ENCODE measurements around the gene PLXNB3.
"Not testable (repeated sequence)": the region's sequence is repeated elsewhere in the genome, so short reads cannot be mapped to it uniquely, and the experiment has no call there.

The PLXNB3 gene

DNA sequence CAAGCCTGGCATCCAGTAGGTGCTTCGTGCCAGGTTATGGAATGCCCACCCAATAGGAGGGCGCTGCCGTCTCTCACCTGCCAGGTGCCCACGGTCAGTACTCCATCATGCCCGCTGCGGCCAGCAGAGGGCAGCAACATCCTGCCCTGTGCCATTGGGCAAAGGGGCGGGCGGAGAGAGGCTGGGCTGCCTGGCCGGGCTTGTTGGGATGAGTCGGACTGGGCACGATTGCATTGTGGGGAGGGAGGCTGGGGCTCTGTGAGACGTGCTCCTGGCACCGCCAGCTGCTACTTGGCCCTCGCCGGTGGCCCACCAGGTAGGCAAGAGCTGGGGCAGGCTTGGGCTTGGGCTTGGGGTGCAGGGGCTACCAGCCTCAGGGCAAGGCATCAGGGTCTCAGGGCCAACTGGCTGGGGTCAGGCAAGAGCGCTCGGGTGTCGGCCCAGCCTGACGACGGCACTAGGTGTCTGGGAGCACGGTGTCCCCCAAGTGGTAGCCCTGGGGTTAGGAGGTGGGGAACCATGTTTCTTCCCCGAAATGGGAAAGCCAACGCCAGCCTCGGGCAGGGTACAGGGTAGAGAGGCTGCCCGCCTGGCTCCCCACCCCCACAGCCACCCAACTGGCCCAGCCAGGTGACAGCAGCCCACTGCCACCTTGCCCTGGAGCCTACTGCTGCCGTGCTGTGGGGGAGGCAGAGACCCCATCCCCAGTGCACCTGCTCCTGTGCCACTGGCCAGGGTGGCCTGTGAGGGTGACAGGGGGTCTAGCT lies at the start of gene PLXNB3:
Gene PLXNB3 (plus strand): TSS at position 261 of the 767 bp plus-strand sequence. CDS start 1,287 bp downstream, outside the sequence.
- DNase-seq: peak; percentile 67

DNA sequence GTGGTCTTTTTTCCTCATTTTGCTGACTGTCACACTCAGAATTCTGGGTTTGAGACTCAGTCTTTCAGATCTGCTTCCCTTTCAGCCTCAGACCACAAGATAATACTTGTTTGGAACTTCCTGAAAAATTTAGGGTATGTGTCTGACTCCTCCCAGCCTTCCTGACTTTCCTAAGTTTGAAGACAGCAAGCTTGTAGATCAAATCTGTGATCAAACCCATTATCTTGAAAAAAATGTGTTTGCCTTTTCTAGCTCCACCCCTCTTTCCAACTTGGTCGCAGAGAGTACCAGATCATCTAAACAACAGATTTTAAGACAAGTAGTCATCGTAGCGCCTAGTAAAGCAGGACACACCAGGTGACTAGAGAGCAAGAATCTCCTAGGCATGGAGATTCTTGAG lies 49.8 kb upstream of the PLXNB3 start:
- no peak for DNase-seq

DNA sequence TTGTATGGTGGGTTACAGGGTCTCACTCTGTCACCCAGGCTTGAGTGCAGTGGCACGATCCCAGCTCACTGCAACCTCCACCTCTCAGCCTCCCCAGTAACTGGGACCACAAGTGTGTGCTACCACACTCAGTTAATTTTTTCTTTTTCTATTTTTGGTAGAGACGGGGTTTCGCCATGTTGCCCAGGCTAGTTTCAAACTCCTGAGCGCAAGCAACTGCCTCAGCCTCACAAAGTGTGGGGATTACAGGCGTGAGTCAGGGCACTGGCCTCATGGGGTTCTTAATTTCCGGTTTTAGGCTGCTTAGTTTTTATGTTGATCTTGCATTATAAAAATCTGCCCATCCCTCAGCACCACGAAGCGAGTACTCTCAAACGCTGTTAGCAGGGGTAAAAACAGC lies 46.6 kb upstream of the PLXNB3 start:
- no peak for DNase-seq

DNA sequence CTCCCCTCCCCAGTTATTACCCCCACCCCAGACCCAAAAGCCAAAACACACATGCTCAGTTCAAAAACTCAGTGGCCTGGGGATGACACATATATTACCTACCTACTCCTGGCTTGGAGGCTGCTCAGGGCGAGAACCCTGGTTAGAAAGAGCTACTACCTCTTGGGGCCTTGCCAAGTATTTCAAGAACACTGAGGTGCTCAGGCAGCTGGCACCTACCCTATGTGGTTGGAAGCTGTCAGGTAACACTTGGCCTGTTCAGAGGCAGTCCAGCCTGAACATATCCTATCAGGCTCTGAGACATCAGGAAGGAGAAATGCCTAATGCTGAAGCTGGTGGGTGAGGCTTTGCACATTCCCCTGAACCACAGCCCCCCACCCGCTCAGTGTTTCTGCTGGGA lies 44.8 kb upstream of the PLXNB3 start:
- no peak for DNase-seq

- no peak for DNase-seq
Measured at GRCh38 chrX:153719701-153720100, 44.3 kb upstream of the PLXNB3 start.

- no peak for DNase-seq
Measured at GRCh38 chrX:153722704-153723350, 41.2 kb upstream of the PLXNB3 start.

- DNase-seq: peak; percentile 70
Measured at GRCh38 chrX:153723351-153724251, 40.4 kb upstream of the PLXNB3 start.

DNA sequence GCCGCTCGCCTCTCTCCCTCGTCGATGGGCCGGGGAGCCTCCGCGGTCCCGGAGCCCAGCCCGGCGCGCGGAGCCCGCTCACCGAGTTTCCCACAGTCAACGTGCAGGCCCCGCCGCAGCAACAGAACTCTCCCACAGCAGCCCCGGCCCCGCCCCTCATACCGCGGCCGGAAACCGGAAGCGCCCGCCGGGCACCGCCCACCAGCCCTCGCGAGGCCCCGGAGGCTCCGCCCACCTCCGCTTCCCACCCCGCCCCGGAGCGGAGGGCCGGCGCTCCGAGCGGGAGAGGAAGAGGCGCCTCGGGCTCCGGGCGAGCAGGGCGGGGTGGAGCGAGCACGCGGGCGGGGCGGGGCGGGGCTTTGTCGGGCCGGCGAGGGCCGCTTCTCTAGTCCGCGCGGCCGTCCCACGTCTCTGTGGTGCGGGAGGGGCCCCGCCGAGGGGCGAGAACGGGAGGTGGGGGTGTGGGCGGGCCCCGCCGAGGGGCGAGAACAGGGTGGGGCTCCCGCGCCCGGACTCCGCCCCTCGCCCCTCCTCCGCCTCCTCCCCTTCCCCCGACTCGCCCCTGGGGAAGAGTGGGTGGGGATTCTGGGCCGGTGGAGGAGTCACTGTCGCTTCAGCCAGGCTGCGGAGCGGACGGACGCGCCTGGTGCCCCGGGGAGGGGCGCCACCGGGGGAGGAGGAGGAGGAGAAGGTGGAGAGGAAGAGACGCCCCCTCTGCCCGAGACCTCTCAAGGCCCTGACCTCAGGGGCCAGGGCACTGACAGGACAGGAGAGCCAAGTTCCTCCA lies 39.6 kb upstream of the PLXNB3 start, which contains the start of the genes ABCD1 and BCAP31:
Gene ABCD1 (plus strand): TSS at position 605 of the 787 bp plus-strand sequence. CDS start 411 bp downstream, outside the sequence.
Gene BCAP31 (minus strand): TSS at position 136 of the 787 bp plus-strand sequence. CDS start 1,143 bp downstream, outside the sequence.
- peak; percentile 96 for DNase-seq

- peak; percentile 45 for DNase-seq
Measured at GRCh38 chrX:153725039-153725831, 38.8 kb upstream of the PLXNB3 start.

- DNase-seq: no peak
Measured at GRCh38 chrX:153725832-153726285, 38.2 kb upstream of the PLXNB3 start.

DNA sequence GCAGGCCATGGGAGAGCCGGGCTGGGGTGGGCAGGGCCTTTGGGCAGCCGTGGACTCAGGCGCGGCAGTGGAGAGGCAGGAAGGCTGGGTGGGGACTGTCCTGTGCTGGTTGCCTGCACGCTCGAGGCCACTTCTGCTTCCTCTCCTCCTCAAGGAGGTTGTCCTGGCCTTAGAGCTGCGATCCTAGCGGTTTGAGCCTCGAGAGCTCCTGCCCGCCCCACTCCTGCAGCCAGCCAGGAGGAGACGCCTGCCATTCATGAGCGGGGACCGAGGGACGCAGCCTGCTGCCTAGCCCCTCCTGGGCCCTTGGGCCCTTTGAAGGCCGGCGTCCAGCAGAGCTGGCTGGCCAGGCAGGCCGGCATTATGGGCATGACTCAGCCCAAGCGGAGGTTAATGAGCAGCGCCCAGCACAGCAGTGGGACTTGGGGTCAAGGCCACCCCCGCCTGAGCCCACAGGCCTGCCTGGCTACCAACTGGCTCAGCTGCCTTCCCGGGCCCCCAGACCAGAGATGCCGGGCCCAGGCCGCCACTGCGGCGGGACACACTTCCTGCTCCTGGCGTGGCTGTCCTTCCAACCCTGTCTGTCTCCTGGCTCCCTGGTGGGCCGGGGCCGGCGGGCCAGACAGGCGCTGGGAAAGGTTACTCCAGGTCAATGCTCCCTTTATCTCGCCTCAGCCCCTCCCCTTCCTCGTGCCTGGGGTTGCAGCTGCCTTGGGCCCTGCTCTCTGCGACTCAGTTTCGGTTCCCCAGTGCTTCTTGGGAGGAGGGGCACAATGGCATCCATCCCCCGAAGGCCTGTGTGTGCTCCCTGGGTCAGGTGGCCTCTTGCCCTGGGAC lies 37.5 kb upstream of the PLXNB3 start:
- DNase-seq: peak; percentile 65

DNA sequence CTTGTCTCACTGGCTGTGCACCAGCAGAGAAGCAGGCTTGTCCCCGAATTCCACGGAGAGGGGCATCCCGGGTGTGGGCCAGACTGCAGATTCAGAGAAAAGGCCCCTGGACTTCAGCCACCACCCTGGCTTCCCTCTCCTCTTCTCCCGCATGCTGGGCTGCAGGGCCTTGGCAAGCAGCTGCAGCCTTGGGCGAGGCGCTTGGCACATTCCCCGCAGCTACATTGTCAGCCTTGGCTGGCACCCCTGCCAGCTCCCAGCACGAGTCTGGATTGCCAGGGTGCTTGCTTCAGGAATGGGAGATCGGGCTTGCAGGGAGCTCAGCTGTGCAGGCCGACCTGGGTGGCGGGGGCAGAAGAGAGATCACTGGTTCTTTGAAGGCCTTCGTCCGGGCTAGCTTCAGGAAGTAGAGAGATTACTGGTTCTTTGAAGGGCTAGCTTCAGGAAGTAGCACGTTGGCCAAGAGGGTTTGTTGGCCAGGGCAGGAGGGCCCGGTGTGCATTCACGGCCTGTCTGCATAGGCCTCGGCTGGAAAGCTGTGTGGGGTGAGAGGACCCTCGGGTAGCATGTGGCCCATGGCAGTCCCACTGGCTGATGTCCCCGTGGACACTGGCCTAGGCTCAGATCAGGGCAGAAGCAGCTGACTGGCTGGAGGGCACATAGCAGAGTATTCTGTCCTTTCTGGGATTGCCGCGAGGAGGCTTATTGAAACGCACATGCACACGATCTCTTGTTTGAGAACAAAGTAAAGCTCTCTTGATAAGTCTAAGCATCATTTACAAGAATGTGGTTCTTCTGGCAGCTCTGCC lies 36.7 kb upstream of the PLXNB3 start:
- no peak for DNase-seq

- DNase-seq: no peak
Measured at GRCh38 chrX:153728095-153728494, 36.0 kb upstream of the PLXNB3 start.

- no peak for DNase-seq
Measured at GRCh38 chrX:153728951-153729631, 35.0 kb upstream of the PLXNB3 start.

DNA sequence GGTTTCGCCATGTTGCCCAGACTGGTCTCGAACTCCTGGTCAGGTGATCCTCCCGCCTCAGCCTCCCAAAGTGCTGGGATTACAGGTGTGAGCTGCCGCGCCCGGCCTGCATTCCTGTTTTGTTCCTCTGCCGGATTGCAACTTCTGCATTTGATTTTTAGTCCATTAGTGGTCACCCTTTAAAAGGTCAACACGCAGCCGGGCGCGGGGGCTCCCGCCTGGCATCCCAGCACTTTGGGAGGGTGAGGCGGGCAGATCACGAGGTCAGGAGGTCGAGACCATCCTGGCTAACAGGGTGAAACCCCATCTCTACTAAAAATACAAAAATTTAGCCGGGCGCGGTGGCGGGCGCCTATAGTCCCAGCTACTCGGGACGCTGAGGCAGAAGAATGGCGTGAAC lies 33.9 kb upstream of the PLXNB3 start:
- not testable (repeated sequence) for DNase-seq

DNA sequence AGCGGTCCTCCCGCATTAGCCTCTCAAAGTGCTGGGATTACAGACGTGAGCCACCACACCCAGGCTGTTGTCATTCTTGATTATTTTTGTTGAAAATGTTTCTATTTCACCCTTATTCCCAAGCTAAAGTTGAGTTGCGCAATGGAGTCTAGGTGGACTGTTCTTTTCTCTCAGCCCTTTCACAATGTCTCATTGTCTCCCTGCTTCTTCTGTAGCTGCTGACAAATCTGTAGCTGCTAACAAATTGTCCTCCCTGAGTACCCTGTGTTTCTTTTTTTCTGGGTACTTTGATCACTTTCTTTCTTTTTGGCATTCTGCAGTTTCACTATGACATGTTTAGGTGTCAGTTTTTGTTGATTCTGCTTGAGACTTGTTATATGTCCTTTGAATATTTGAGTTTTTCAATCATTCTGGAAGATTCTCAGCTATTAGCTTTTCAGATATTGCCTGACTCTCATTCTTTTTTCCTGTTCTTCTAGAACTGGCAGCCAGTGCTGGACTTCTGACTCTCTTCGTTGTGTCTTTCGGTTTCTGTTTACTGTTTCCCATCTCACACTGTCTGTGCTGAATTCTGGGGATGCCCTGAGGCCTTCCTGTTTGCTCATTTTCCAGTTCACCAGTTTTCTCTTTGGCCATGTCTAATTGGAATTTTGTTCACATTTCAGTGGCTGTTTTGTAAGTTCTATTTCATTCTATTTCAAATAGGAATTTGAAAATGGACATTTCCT lies 32.8 kb upstream of the PLXNB3 start:
- no peak for DNase-seq

- no peak for DNase-seq
Measured at GRCh38 chrX:153731845-153732215, 32.2 kb upstream of the PLXNB3 start.

- no peak for DNase-seq
Measured at GRCh38 chrX:153732401-153732800, 31.6 kb upstream of the PLXNB3 start.
